ENCODE results near the gene NPL. TPM values are rescaled to one million over a fixed set of nuclear protein-coding genes. Genes with fewer than 3 reads are reported as not detected.

Gene NPL
- total RNA-seq, 1 experiment from 2014 or later: 6.8 TPM

DNA sequence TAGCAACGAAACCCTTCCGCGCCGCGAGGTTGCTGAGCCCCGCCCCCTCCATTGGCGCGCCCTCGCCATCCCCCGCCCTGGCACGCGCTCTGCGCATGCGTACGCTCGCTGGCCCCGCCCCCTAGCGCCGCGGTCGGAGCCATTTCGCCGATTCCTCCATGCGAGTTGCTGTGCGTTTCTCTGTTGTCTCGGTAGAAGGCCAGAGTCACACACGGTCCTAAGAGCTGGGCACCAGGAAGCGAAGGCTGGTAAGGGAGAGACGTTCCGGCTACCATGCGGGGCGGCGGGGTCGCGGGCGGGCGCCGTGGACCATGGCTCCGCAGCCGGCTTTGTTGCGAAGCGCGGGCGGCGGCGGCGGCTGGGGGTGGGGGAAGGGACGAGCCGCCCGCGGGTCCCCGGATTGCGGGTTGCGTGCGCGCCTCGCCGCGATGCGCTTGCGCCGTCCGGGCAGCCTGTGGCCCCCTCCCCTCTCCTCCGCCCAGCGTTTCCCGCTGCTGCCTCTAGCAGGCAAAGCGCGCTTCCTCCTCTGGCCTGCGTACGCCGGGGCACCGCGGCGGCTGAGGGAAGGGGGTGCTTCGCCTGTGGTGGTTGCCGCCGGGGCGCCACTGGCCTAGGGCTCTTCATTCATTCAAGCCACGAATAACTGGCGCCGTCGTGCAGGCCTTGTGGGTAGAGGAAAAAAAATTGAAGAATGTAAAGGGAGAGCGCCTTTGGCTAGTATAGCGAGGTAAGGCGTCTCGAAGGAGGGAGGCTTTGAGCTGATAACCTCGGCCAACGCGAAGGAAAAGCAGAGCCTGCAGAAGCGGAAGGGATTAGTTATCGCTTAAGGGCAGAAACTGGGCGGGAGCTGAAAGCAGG is 49.9 kb downstream of the NPL start, which contains the start of gene DHX9:
Gene DHX9, plus strand, starts transcription at position 139 of the 858 bp plus-strand sequence. CDS start 3,220 bp downstream, outside the sequence.
- peak; percentile 91 for DNase-seq
- no peaks in the 10 kb centered on the region for H3K9me3 ChIP-seq
- H3K4me3 ChIP-seq: peak within 1 kb of the TSS; percentile 99
- H3K27me3 ChIP-seq: no peaks in the 10 kb centered on the region
- H3K36me3 ChIP-seq: peaks cover 48% of the 10 kb centered on the region

DNA sequence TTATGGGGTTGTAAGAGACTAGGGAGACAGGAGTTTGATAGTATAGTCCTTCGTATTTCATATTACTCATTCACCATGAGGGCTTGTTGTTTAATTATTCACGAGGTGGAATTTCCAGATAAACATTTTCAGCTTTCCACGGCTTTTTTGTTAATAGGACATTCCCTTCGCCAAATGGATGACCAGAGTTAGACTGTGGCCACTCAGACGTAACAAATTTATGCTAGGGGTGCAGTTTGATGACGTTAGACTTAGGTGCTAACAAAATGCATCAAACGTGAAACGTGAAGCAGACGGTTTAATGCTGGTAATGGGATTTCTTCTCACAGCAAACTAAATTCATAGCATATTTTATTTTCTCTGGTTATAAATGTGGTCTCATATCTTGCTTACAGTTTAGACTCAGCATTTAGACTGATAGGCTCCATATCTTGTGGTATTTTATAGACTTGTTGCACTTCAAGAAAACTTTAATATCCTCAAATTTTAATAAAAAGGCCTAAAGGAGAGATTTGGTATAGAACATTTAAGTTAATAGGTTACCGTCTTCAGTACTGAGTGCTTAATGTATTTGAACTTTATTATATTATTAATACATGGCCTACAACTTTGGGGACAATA is 51.9 kb downstream of the NPL start:
- Histone ChIP-seq H3K9me3 (no peaks in the 10 kb centered on the region), H3K27me3 (no peaks in the 10 kb centered on the region), H3K4me3 (peak overlapping the region; percentile 99), H3K36me3 (peaks cover 68% of the 10 kb centered on the region)
- peak; percentile 11 for DNase-seq

DNA sequence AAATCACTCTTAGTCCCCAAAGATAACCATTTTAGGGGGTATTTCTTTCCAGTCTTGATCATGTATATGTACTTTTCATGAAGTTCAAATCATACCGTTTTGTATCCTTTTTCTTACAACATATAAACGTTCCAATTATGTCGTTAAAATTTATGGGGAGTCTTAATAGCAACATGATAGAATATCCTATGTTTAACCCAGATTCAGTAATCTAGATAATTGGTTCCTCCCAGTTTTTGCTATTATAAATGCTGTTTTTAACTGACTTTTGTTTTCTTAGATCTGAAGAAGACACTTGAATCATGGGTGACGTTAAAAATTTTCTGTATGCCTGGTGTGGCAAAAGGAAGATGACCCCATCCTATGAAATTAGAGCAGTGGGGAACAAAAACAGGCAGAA is 52.7 kb downstream of the NPL start:
- no peaks in the 10 kb centered on the region for H3K27me3 ChIP-seq
- peaks cover 76% of the 10 kb centered on the region for H3K36me3 ChIP-seq
- H3K9me3 ChIP-seq: no peaks in the 10 kb centered on the region
- peak overlapping the region; percentile 99 for H3K4me3 ChIP-seq
- no peak for DNase-seq

DNA sequence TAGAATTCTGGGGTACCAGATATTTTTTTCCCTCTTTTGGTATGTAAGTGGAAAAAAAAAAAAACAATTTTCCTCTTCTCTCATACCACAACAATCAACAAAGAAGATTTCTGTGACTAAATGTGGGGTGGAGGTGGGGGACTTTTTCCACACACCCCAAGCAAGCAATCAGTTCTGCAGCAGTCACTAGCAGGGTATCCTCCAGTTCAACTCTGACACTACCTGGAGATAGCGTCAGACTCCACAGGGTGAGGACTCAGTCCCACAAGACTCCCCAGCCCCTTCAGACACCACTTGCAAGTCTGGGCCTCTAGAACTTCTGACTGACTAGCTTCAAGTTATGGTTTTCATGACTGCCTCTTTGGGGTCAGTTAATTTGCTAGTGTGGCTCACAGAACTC is 55.8 kb downstream of the NPL start:
- no peaks in the 10 kb centered on the region for H3K9me3 ChIP-seq
- H3K4me3 ChIP-seq: no peak overlapping the region
- no peak for DNase-seq
- no peaks in the 10 kb centered on the region for H3K27me3 ChIP-seq
- peaks cover 100% of the 10 kb centered on the region for H3K36me3 ChIP-seq

DNA sequence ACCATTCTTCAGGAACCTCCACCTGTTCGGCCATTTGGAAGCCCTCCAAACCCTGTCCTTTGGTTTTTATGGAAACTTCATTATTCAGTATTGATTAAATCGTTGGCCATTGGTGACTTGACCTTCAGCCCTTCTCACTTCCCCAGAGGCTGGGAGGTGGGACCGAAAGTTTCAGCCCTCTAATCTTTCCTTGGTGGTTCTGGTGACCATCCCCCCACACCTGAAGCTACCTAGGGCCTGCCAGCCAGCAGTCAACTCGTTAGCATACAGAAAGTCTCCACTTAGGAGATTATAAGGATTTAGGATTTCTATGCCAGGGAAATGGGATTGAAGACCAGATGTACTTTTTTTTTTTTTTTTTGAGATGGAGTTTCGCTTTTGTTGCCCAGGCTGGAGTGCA is 56.3 kb downstream of the NPL start:
- H3K27me3 ChIP-seq: no peaks in the 10 kb centered on the region
- H3K9me3 ChIP-seq: no peaks in the 10 kb centered on the region
- DNase-seq: no peak
- H3K36me3 ChIP-seq: peaks cover 100% of the 10 kb centered on the region
- no peak overlapping the region for H3K4me3 ChIP-seq

DNA sequence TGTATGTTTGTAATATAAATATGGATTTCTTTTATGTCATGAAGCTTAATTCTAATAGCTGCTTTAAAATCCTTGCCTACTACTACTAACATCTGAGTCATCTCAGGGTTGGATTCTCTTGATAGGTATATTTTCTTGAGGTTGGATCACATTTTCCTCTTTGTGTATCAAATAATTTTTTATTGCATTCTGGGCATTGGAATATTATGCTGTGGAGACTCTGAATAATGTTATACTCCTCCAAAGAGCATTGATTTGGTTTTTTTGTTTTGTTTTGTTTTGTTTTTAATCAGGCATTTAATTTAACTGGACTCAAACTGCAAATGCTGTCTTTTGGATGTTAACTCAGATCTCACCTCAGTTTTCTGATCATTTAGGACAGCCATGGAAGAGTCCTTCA is 57.5 kb downstream of the NPL start:
- Histone ChIP-seq H3K9me3 (no peaks in the 10 kb centered on the region), H3K36me3 (peaks cover 100% of the 10 kb centered on the region), H3K4me3 (no peak overlapping the region), H3K27me3 (no peaks in the 10 kb centered on the region)
- no peak for DNase-seq

DNA sequence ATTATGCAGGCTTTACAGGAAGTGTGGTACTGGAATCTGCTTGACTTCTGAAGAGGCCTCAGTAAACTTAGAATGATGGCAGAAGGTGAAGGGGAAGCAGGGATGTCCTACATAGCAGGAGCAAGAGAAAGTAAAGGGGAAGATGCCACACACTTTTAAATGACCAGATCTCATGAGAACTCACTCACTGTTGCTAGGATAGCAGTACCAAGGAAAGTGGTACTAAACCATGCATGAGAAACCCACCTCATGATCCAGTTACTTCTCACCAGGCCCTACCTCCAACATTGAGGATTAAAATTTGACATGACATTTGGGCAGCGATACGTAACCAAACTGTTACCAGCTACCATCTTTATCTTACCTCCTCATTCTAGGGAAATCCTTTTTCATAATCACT is 59.2 kb downstream of the NPL start:
- Histone ChIP-seq H3K27me3 (no peaks in the 10 kb centered on the region), H3K9me3 (no peaks in the 10 kb centered on the region), H3K36me3 (peaks cover 100% of the 10 kb centered on the region), H3K4me3 (no peak overlapping the region)
- no peak for DNase-seq

DNA sequence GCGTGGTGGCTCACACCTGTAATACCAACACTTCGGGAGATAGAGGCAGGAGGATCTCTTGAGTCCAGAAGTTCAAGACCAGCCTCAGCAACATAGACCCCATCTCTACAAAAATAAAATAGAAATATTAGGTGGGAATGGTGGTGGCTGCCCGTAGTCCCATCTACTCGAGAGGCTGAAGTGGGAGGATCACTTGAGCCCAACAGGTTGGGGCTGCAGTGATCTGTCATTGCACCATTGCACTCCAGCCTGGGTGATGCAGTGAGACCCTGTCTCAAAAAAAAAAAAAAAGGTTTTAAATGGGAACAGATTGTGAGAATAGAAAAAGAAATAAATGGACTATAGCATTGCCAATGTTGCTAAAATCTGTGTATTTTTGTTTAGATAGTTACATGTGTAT is 60.7 kb downstream of the NPL start:
- H3K27me3 ChIP-seq: no peaks in the 10 kb centered on the region
- no peak for DNase-seq
- H3K4me3 ChIP-seq: no peak overlapping the region
- H3K36me3 ChIP-seq: peaks cover 100% of the 10 kb centered on the region
- no peaks in the 10 kb centered on the region for H3K9me3 ChIP-seq

DNA sequence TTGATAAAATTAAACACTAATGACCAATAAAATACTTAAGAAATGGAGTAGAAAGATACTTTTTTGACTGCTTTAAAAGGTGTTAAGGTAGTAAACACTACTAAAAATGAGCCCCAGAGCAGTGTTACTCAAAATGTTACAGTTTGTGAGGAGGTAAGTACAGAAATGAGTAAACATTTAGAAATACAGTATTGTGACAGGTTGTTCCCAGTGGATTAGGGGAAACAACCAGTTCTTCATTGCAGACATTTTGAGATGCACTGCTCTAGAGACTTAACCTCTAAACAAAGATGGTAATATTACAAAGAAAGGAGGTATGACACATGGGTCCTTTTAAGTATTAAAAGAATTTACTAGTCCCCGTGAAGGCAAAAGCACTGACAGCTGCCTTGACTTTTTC is 62.3 kb downstream of the NPL start:
- Histone ChIP-seq H3K4me3 (no peak overlapping the region), H3K9me3 (no peaks in the 10 kb centered on the region), H3K27me3 (no peaks in the 10 kb centered on the region), H3K36me3 (peaks cover 100% of the 10 kb centered on the region)
- DNase-seq: no peak

DNA sequence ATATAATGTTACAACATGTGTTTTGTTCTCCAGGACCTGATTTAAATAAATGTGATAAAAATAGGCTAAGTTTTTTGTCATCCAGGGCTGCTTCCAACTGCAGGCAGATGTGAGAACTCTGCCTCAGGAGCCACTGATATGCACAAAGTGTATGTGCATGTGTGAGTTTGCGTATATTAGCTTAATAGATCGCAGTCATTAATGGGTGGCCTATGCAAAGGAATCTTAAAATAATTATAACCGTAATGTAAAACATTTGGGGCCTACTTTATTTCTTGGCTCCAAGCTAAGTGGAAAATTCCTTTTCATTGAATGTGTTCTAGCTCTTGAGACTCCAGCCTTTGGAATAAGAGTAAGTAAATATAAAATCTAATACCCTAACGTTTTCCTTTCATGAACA is 66.3 kb downstream of the NPL start:
- Histone ChIP-seq H3K9me3 (no peaks in the 10 kb centered on the region), H3K36me3 (peaks cover 100% of the 10 kb centered on the region), H3K27me3 (no peaks in the 10 kb centered on the region), H3K4me3 (no peak overlapping the region)
- DNase-seq: no peak

DNA sequence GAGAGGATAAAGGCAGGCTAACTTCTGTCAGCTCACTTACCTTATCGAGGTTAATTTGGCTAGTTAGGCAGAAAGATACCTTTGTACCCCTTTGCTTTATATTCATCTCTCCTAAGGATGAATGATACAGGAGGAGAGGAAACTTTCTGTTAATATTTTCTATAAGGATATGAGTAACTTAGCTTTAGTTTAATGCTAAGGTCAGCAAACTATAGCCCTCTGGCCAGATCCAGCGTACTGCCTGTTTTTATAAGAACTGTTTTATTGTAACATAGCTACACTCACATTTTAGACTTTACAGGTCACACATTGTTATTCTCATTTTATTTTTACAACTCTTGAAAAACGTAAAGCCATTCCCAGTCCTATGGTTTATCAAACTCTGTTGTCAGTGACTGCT is 67.6 kb downstream of the NPL start:
- DNase-seq: no peak
- Histone ChIP-seq H3K9me3 (no peaks in the 10 kb centered on the region), H3K4me3 (no peak overlapping the region), H3K27me3 (no peaks in the 10 kb centered on the region), H3K36me3 (peaks cover 100% of the 10 kb centered on the region)

DNA sequence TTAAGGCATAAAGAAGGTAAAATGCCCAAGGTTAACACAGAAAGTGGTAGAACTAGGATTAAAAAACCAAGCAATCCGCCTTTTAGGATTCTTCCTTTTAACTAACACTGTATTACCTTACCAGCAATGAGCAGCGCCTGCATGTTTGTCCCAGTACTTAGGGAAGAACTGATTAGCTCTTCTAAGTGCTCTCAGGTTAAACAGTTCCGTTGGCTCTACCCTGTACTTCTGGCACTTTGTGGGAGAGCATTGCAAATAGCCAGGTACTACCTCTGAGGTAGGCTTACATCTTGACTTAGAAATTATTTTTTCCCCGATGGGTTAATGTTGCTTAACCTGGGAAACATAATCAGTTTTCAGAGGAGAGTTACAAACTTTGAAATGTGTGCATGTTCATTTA is 71.1 kb downstream of the NPL start:
- no peak for DNase-seq
- peaks cover 99% of the 10 kb centered on the region for H3K36me3 ChIP-seq

DNA sequence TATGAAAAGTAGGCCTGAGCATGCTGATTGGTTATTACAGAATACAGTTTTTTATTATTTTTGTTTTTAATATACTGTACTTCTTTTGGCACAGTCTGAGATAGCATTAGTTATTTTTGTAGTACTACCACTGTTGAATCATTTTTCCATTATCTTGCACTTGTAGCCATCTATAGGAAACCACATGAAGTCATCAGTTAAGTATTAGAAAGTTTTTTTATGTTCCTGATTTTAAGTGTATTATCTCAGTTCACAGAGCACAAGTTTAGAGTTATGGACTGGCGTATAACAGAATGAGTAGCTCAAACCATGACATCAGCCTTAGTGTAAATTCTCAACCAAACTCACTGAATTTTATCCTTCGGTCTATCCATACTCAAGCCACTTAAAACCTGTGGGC is 72.4 kb downstream of the NPL start:
- Histone ChIP-seq H3K27me3 (no peaks in the 10 kb centered on the region), H3K36me3 (peaks cover 99% of the 10 kb centered on the region), H3K9me3 (no peaks in the 10 kb centered on the region), H3K4me3 (no peak overlapping the region)
- DNase-seq: no peak

More for the DNA sequence above, 71.1 kb downstream of the NPL start:
- Histone ChIP-seq H3K4me3 (no peak overlapping the region), H3K9me3 (no peaks in the 10 kb centered on the region), H3K27me3 (no peaks in the 10 kb centered on the region)

DNA sequence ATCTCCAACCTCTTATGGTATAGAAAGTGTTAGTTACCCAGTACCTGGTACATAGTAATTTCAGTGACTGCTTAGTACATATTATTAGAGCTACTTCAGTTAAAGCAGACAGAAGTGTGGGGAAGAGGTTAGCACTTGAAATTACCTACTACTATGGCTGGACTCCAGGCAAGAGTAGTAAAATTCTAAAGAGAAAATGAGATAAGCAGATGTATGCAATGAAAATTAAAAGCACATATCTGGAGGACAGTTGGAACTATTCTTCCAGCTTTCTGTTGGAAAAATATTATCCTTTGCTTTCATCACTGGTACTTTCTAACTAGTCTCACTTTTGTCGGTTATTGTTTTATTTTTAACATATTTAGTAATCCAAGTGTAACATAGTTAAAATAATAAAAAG is 73.3 kb downstream of the NPL start:
- Histone ChIP-seq H3K27me3 (no peaks in the 10 kb centered on the region), H3K36me3 (peaks cover 99% of the 10 kb centered on the region), H3K9me3 (no peaks in the 10 kb centered on the region), H3K4me3 (no peak overlapping the region)
- no peak for DNase-seq

DNA sequence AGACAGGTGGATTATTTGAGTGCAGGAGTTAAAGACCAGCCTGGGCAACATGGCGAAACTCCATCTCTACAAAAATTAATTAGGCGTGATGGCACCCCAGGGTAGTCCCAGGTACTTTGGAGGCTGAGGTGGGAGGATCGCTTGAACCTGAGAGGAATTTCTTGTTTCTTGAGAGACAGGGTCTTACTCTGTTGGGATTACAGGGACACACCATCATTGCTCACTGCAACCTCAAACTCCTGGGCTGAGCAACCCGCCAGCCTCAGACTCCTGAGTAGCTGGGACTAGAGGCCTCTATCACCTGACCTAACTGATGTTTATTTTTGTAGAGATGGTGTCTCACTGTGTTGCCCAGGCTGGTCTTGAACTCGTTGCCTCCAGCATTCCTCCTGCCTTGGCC is 74.4 kb downstream of the NPL start:
- no peak for DNase-seq
- no peaks in the 10 kb centered on the region for H3K27me3 ChIP-seq
- no peak overlapping the region for H3K4me3 ChIP-seq
- H3K9me3 ChIP-seq: no peaks in the 10 kb centered on the region
- peaks cover 99% of the 10 kb centered on the region for H3K36me3 ChIP-seq

DNA sequence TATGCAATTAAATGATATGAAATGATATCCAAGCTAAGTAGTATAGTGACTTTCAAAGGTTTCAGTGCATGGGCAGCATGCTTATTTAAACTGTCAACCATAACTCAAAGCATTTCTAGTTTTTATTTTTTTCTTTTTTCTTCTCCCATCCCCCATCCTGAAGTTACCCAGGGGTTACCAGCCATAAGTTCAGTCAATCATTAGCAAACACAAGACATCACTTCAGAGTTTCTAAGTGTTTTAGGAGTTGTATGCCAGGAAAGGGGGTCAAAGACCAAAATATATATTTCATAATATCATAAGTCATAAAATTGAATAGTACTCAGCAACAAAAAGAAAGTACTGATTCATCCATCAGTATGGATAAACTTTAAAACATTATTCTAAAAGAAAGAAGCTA is 78.3 kb downstream of the NPL start:
- H3K27me3 ChIP-seq: no peaks in the 10 kb centered on the region
- DNase-seq: no peak
- H3K9me3 ChIP-seq: no peaks in the 10 kb centered on the region
- no peak overlapping the region for H3K4me3 ChIP-seq
- H3K36me3 ChIP-seq: peaks cover 99% of the 10 kb centered on the region

DNA sequence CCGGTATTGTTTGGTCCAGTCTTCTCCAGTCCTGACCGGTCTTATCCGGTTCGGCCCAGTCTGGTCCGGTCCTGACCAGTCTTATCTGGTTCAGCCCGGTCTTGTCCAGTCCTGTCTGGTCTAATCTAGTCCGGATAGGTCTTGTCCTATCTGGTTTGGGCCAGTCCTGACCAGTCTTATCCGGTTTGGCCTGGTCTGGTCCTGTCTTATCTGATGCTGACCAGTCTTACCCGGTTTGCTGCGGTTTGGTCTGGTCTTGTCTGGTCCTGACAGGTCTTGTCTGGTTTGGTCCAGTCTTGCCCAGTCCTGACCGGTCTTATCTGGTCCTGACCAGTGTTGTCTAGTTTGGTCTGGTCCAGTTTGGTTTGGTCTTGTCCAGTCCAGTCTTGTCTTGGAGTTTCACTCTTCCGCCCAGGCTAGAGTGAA is 79.7 kb downstream of the NPL start:
- Histone ChIP-seq H3K27me3 (no peaks in the 10 kb centered on the region), H3K4me3 (no peak overlapping the region), H3K36me3 (peaks cover 100% of the 10 kb centered on the region), H3K9me3 (no peaks in the 10 kb centered on the region)
- DNase-seq: no peak

DNA sequence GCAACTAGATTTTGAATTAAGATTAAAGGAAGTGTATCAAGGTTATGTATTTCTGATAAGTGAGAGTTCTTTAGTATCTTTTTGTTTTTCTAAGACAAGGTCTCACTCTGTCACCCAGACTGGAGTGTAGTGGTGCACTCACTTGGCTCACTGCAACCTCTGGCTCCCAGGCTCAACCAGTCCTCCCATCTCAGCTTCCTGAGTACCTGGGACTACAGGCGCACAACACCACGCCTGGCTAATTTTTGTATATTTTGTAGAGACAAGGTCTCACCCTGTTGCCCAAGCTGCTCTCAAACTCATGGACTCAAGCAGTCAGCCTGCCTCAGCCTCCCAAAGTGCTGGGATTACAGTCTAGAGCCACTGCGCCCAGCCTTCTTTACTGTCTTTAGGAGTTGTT is 83.3 kb downstream of the NPL start:
- H3K9me3 ChIP-seq: no peaks in the 10 kb centered on the region
- no peaks in the 10 kb centered on the region for H3K27me3 ChIP-seq
- peaks cover 100% of the 10 kb centered on the region for H3K36me3 ChIP-seq
- no peak overlapping the region for H3K4me3 ChIP-seq
- DNase-seq: no peak
